Trophoblast cell (in vitro differentiated cells and primary cell): ENCODE data around the gene CTSZ.

ENCODE experiments used
- DNase-seq, 2 donors: peaks; one replicate each; pipeline ENCODE4 v3.0.0-alpha.2; 2016
- H2AFZ ChIP-seq: 2 replicates; pipeline ENCODE4 v1.6.1; 2013; ENCODE audit warnings: low read length, moderate library complexity, mild to moderate bottlenecking; ENCODE audit not compliant: insufficient read depth, poor library complexity
- H2AK5ac ChIP-seq: 2 replicates; pipeline ENCODE4 v1.6.1; 2013; ENCODE audit warnings: mild to moderate bottlenecking, low read length
- H2BK120ac ChIP-seq: 2 replicates; pipeline ENCODE4 v1.6.1; 2013; ENCODE audit warnings: low read length, mild to moderate bottlenecking, moderate library complexity; ENCODE audit not compliant: insufficient read depth, poor library complexity
- H2BK12ac ChIP-seq: 2 replicates; pipeline ENCODE4 v1.6.1; 2013; ENCODE audit warnings: mild to moderate bottlenecking, low read length, moderate library complexity
- H2BK5ac ChIP-seq: 2 replicates; pipeline ENCODE4 v1.6.1; 2013; ENCODE audit warnings: low read length, low read depth, moderate library complexity, mild to moderate bottlenecking; ENCODE audit not compliant: poor library complexity
- H3K14ac ChIP-seq: 2 replicates; pipeline ENCODE4 v1.6.1; 2013; ENCODE audit warnings: mild to moderate bottlenecking, low read length
- H3K18ac ChIP-seq: 2 replicates; pipeline ENCODE4 v1.6.1; 2013; ENCODE audit warnings: mild to moderate bottlenecking, low read length
- H3K23ac ChIP-seq: 2 replicates; pipeline ENCODE4 v1.6.1; 2013; ENCODE audit warnings: low read length
- H3K27ac ChIP-seq: 2 replicates; pipeline ENCODE4 v1.5.1; 2013; ENCODE audit warnings: low read depth, mild to moderate bottlenecking, inconsistent platforms, low read length, moderate library complexity
- H3K27me3 ChIP-seq: 2 replicates; pipeline ENCODE4 v1.6.1; 2013; ENCODE audit warnings: inconsistent platforms, mild to moderate bottlenecking, low read length, moderate library complexity; ENCODE audit not compliant: insufficient read depth
- H3K36me3 ChIP-seq, 2 experiments: 1 replicate in 1 of 2; 2 replicates in 1 of 2; pipeline ENCODE4 v1.6.1; 2013; ENCODE audit warnings: low read length in 2 of 2, mild to moderate bottlenecking in 2 of 2, moderate library complexity in 1 of 2; ENCODE audit not compliant: insufficient read depth in 2 of 2, control insufficient read depth in 1 of 2
- H3K4ac ChIP-seq: 2 replicates; pipeline ENCODE4 v1.6.1; 2013; ENCODE audit warnings: low read depth, mild to moderate bottlenecking, low read length, moderate library complexity
- H3K4me1 ChIP-seq, 2 experiments: 1 replicate in 1 of 2; 2 replicates in 1 of 2; pipeline ENCODE4 v1.6.1; 2013; ENCODE audit warnings: low read length in 2 of 2, mild to moderate bottlenecking in 2 of 2, moderate library complexity in 1 of 2; ENCODE audit not compliant: insufficient read depth in 2 of 2, control insufficient read depth in 1 of 2
- H3K4me2 ChIP-seq: 2 replicates; pipeline ENCODE4 v1.6.1; 2013; ENCODE audit warnings: inconsistent platforms, mild to moderate bottlenecking, low read length, moderate library complexity
- H3K4me3 ChIP-seq: 2 replicates; pipeline ENCODE4 v1.5.1; 2013; ENCODE audit warnings: mild to moderate bottlenecking, low read depth, low read length, inconsistent platforms
- H3K79me1 ChIP-seq: one replicate; pipeline ENCODE4 v1.6.1; 2013; ENCODE audit warnings: low read length
- H3K79me2 ChIP-seq: 2 replicates; pipeline ENCODE4 v1.6.1; 2013; ENCODE audit warnings: low read length, mild to moderate bottlenecking; ENCODE audit not compliant: control insufficient read depth, insufficient read depth, poor library complexity
- H3K9ac ChIP-seq: 2 replicates; pipeline ENCODE4 v1.6.1; 2013; ENCODE audit warnings: mild to moderate bottlenecking, low read length
- H3K9me3 ChIP-seq: 2 replicates; pipeline ENCODE4 v1.6.1; 2013; ENCODE audit warnings: low read depth, mild to moderate bottlenecking, control low read depth, inconsistent platforms, low read length; ENCODE audit not compliant: insufficient read depth
- H4K12ac ChIP-seq: 2 replicates; pipeline ENCODE4 v1.6.1; 2013; ENCODE audit warnings: low read depth, mild to moderate bottlenecking, low read length, moderate library complexity
- H4K8ac ChIP-seq: 2 replicates; pipeline ENCODE4 v1.6.1; 2013; ENCODE audit warnings: low read depth, mild to moderate bottlenecking, low read length, moderate library complexity
- H4K91ac ChIP-seq: one replicate; pipeline ENCODE4 v1.6.1; 2013; ENCODE audit warnings: low read depth, mild to moderate bottlenecking, low read length, moderate library complexity
- WGBS: extraction: QIAGEN DNeasy Blood & Tissue Kit; methylation state at CpG from one replicate; pipeline ENCODE4 v1.1.7; 2013; ENCODE audit warnings: missing lambda C conversion rate; ENCODE audit not compliant: insufficient read length, insufficient coverage; ENCODE audit errors: extremely low coverage; 5-methylcytosine and 5-hydroxymethylcytosine counted together

CTSZ gene

DNA sequence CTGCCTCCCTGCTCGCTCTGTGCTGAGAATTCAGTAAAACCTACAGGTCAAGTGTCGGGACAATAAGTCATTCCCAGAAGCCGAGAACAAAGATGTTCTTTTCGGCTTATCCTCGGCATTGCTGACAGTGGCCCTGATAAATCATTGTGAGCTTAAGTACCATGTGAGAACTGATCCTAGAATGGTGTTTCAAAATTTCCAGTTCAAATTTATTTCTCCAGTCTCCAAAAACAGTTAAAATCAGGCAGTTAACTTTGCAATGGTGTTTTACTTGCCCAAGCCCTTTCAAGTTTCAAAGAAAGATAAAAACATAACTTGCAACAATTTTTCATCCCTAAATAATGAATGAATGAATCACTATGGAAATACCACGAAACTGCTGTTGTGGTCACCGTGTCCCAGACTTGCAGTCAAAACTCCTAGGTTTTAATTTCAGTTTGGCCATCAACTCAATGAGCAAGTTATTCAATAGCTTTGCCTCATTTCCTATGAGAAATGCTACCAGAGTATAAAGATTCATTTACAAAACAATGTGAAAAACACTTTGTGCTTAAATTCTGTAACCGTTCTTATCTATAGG is 20.8 kb upstream of the CTSZ start:
- WGBS = no CpG with 5 or more reads among the region's 8 CpGs
- H3K4me1 ChIP-seq = peaks cover 4 to 5% of the 10 kb centered on the region in 2 experiments
- no peak overlapping the region for H4K91ac ChIP-seq
- no peak overlapping the region for H3K9ac ChIP-seq
- H4K12ac ChIP-seq = no peak overlapping the region
- H3K18ac ChIP-seq = no peak overlapping the region
- no peak overlapping the region for H4K8ac ChIP-seq
- H2BK5ac ChIP-seq = no peak overlapping the region
- DNase-seq = no peak
- no peaks in the 10 kb centered on the region for H3K27me3 ChIP-seq
- peaks cover 2% of the 10 kb centered on the region for H3K9me3 ChIP-seq
- no peak overlapping the region for H3K14ac ChIP-seq
- H3K4me2 ChIP-seq = no peak overlapping the region
- no peak overlapping the region for H2BK12ac ChIP-seq
- H3K27ac ChIP-seq = no peak overlapping the region
- no peak overlapping the region for H3K4ac ChIP-seq
- H2AFZ ChIP-seq = no peak overlapping the region
- H3K79me2 ChIP-seq = peaks cover 9% of the 10 kb centered on the region
- peaks cover 16 to 30% of the 10 kb centered on the region in 2 experiments for H3K36me3 ChIP-seq
- no peak overlapping the region for H3K4me3 ChIP-seq
- H3K23ac ChIP-seq = no peak overlapping the region
- H2BK120ac ChIP-seq = no peak overlapping the region
- H2AK5ac ChIP-seq = no peak overlapping the region
- H3K79me1 ChIP-seq = peaks cover 6% of the 10 kb centered on the region

DNA sequence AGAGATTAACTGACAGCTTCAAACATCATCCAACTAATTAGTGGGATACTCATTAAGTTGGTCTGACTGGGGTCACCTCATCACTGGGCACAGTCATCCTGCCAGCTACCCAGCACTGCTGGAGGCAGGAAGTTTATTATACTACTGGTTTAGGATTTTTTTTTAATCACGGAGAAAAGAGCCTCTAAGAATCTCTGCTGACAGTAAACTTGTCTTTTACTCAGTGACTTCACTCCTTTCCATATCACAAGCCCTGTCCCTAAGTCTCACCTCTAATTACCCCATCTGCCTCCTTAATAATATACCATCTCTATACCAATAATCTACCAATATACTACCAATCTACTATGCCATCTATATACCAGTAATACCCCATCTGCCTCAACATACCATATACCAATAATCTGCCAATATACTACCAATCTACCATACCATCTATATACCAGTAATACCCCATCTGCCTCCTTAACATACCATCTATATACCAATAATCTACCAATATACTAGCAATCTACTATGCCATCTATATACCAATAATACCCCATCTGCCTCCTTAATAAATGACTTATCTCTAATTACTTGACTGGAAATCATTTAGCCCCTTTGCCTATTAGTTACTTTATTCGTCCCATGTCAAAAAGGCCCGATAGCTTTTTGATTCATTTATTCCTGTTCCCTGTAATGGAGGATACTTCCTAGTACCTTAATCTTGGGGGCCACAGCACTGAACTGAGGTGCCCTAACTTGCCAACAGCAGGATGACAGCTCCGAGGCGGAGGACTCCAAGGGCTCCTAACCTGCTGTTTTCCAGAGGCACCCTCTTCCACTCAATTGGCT is 20.1 kb upstream of the CTSZ start:
- H2AFZ ChIP-seq = no peak overlapping the region
- no peak overlapping the region for H3K4me3 ChIP-seq
- H2BK5ac ChIP-seq = no peak overlapping the region
- H3K14ac ChIP-seq = no peak overlapping the region
- H3K9me3 ChIP-seq = peaks cover 2% of the 10 kb centered on the region
- no peak for DNase-seq
- H4K12ac ChIP-seq = no peak overlapping the region
- H2BK12ac ChIP-seq = no peak overlapping the region
- H3K18ac ChIP-seq = no peak overlapping the region
- no peak overlapping the region for H2AK5ac ChIP-seq
- H3K36me3 ChIP-seq = peaks cover 18 to 33% of the 10 kb centered on the region in 2 experiments
- no peaks in the 10 kb centered on the region for H3K27me3 ChIP-seq
- H4K8ac ChIP-seq = no peak overlapping the region
- peaks cover 9% of the 10 kb centered on the region for H3K79me2 ChIP-seq
- no peak overlapping the region for H2BK120ac ChIP-seq
- H3K4me2 ChIP-seq = no peak overlapping the region
- no peak overlapping the region for H3K9ac ChIP-seq
- no peak overlapping the region for H3K23ac ChIP-seq
- H4K91ac ChIP-seq = no peak overlapping the region
- no peak overlapping the region for H3K4ac ChIP-seq
- H3K79me1 ChIP-seq = peaks cover 6% of the 10 kb centered on the region
- H3K27ac ChIP-seq = no peak overlapping the region
- peaks cover 4 to 5% of the 10 kb centered on the region in 2 experiments for H3K4me1 ChIP-seq
- no CpG with 5 or more reads among the region's 5 CpGs for WGBS

DNA sequence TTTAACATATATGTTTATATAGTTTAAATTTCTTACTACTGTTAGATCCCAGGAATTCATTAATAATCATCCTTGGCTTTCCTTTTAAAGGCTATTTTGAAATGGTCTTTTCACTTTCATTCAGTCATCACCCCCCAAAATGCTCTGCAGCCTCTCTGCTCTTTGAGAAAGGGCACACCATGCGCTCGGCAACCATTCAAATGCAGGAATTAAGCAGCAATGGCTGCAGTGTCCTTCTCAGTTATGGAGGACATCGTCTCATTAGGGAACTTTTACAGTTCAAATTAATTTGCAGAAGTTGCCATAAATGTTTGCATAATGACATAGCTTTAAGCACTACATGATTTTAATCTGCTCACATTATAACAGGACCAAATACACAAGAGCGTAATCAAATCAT is 18.5 kb upstream of the CTSZ start:
- no CpG with 5 or more reads among the region's 4 CpGs for WGBS
- H3K4ac ChIP-seq = no peak overlapping the region
- no peak overlapping the region for H3K23ac ChIP-seq
- H2BK120ac ChIP-seq = no peak overlapping the region
- H3K14ac ChIP-seq = no peak overlapping the region
- no peak overlapping the region for H2BK12ac ChIP-seq
- no peaks in the 10 kb centered on the region for H3K27me3 ChIP-seq
- H3K79me2 ChIP-seq = no peaks in the 10 kb centered on the region
- peaks cover 18 to 33% of the 10 kb centered on the region in 2 experiments for H3K36me3 ChIP-seq
- no peak overlapping the region for H3K9ac ChIP-seq
- no peak overlapping the region for H4K91ac ChIP-seq
- no peak overlapping the region for H3K4me2 ChIP-seq
- H3K9me3 ChIP-seq = peaks cover 2% of the 10 kb centered on the region
- no peak overlapping the region for H3K18ac ChIP-seq
- H4K12ac ChIP-seq = no peak overlapping the region
- H2BK5ac ChIP-seq = no peak overlapping the region
- no peak overlapping the region for H4K8ac ChIP-seq
- H3K4me1 ChIP-seq = no peaks in the 10 kb centered on the region
- H3K79me1 ChIP-seq = no peaks in the 10 kb centered on the region
- H3K27ac ChIP-seq = no peak overlapping the region
- H2AK5ac ChIP-seq = no peak overlapping the region
- H3K4me3 ChIP-seq = no peak overlapping the region
- DNase-seq = no peak
- no peak overlapping the region for H2AFZ ChIP-seq

DNA sequence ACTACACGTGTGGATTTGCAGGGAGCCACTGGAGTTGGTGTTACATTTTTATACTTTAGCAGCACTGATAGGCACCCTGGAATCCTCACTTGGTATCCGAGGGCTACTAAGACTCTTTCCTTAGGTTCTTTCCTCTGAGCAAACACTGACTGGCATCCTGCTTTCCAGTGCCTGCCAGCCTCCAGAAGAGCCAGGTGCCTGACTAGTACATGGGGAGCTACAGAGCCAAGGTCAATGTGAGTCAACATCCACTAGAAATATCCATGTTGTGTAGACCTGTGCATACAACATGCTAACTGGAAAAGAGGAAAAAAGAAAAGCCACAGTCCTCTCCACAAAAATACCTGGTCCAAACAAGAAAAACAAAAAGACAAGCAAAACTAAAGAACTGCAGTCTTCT is 18.0 kb upstream of the CTSZ start:
- Histone ChIP-seq H3K79me1 (no peaks in the 10 kb centered on the region), H2AFZ (no peak overlapping the region), H2BK12ac (no peak overlapping the region), H2BK120ac (no peak overlapping the region), H2BK5ac (no peak overlapping the region), H4K8ac (no peak overlapping the region), H4K12ac (no peak overlapping the region), H3K14ac (no peak overlapping the region), H3K36me3 (peaks cover 18 to 33% of the 10 kb centered on the region in 2 experiments), H3K27me3 (no peaks in the 10 kb centered on the region), H3K4me1 (no peaks in the 10 kb centered on the region), H3K79me2 (no peaks in the 10 kb centered on the region), H3K9me3 (peaks cover 2% of the 10 kb centered on the region), H3K9ac (no peak overlapping the region), H3K4me2 (no peak overlapping the region), H3K4me3 (no peak overlapping the region), H2AK5ac (no peak overlapping the region), H3K4ac (no peak overlapping the region), H3K23ac (no peak overlapping the region), H3K27ac (no peak overlapping the region), H3K18ac (no peak overlapping the region), H4K91ac (no peak overlapping the region)
- no CpG with 5 or more reads among the region's 2 CpGs for WGBS
- no peak for DNase-seq
